Erythroblast (primary cell): ENCODE data around the gene CNBD2.
"Not testable (repeated sequence)": the region's sequence is repeated elsewhere in the genome, so short reads cannot be mapped to it uniquely, and the experiment has no call there.

Experiments
- DNase-seq, 2 experiments: peaks; one replicate each; lab custom pipeline; 2025; lab: John Stamatoyannopoulos, UW
- GATA1 ChIP-seq: IDR thresholded peaks from 2 replicates; pipeline ENCODE4 v1.6.1; 2011; ENCODE audit warnings: low read depth, mild to moderate bottlenecking, control low read depth, low read length, moderate library complexity
- POLR2A ChIP-seq: IDR thresholded peaks from 2 replicates; pipeline ENCODE4 v1.6.1; 2011; ENCODE audit warnings: mild to moderate bottlenecking, low read length

Gene CNBD2

GRCh38 chr20:35956616-35957015 lies 11.8 kb upstream of the CNBD2 start:
- no peak for TF ChIP-seq POLR2A
- TF ChIP-seq GATA1 = no peak
- no peak for DNase-seq

- DNase-seq = not testable (repeated sequence)
These were observed 9.1 kb upstream of the CNBD2 start for GRCh38 chr20:35959291-35959690.

GRCh38 chr20:35963878-35964277 lies 4.5 kb upstream of the CNBD2 start:
- no peak for DNase-seq

GRCh38 chr20:35968930-35969329 lies 540 bp downstream of the CNBD2 start:
- TF ChIP-seq GATA1 (no peak), POLR2A (no peak)
- no peak for DNase-seq

More at GRCh38 chr20:35963878-35964277, 4.5 kb upstream of the CNBD2 start:
- TF ChIP-seq GATA1 (no peak), POLR2A (no peak)

GRCh38 chr20:35971981-35972380 lies 3.6 kb downstream of the CNBD2 start:
- TF ChIP-seq POLR2A (no peak), GATA1 (no peak)
- DNase-seq = no peak

GRCh38 chr20:35972462-35972861 lies 4.1 kb downstream of the CNBD2 start:
- no peak for DNase-seq
- no peak for TF ChIP-seq GATA1
- TF ChIP-seq POLR2A = no peak

- TF ChIP-seq GATA1 (no peak), POLR2A (no peak)
- DNase-seq = no peak
These were observed 5.9 kb downstream of the CNBD2 start for GRCh38 chr20:35974256-35974655.

- no peak for DNase-seq
- no peak for TF ChIP-seq GATA1
These were observed 7.4 kb downstream of the CNBD2 start for GRCh38 chr20:35975576-35976373.

GRCh38 chr20:35978041-35978513 lies 9.7 kb downstream of the CNBD2 start:
- TF ChIP-seq GATA1 = no peak
- TF ChIP-seq POLR2A = no peak
- DNase-seq = peak in 1 of 2 experiments; percentile 29

- no peak for TF ChIP-seq GATA1
- no peak for TF ChIP-seq POLR2A
- no peak for DNase-seq
These were observed 11.2 kb downstream of the CNBD2 start for GRCh38 chr20:35979544-35979943.

GRCh38 chr20:35981969-35982368 lies 13.6 kb downstream of the CNBD2 start:
- TF ChIP-seq GATA1 = no peak
- no peak for TF ChIP-seq POLR2A
- DNase-seq = no peak

GRCh38 chr20:35984382-35984781 lies 16.0 kb downstream of the CNBD2 start:
- no peak for DNase-seq
- TF ChIP-seq POLR2A = no peak
- TF ChIP-seq GATA1 = no peak

GRCh38 chr20:35985806-35986205 lies 17.4 kb downstream of the CNBD2 start:
- TF ChIP-seq POLR2A = no peak
- TF ChIP-seq GATA1 = no peak
- DNase-seq = no peak

GRCh38 chr20:35988910-35989463 lies 20.6 kb downstream of the CNBD2 start:
- DNase-seq = no peak
- TF ChIP-seq POLR2A (no peak), GATA1 (no peak)

GRCh38 chr20:35991142-35991771 lies 22.9 kb downstream of the CNBD2 start:
- TF ChIP-seq GATA1 (no peak), POLR2A (no peak)
- DNase-seq = peak; percentile 13 to 26
